ENCODE results near the gene FRAS1.

DNA sequence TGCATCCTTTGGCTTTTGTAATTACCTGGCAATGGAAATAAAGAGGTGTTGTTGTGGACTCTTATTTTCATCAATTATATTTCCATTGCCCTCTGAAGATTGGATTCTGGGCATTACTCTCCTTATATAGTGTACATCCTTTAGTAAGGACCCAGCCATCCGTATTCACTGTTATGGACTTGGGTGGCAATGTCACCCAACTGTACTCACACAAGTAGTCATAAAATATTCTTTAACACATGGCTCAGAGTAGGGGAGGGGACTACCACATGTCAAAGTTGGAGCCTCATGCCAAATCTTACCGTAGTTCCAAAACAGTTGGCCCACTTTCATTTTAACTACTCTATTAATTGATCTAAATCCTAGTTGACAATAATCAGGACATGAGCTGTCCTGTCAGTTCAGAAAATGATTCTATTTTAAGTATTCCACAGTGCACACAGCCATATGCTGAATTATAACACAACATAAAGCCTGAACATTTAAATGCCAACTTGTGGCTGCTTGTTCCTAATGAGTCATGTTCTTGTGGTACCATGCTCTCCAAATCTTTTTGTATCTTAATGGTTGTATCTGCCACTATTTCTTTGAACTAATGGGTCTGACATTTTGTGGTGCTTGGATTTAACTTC, 4.9 kb downstream of the FRAS1 start:
- TF ChIP-seq, protein P1, sequence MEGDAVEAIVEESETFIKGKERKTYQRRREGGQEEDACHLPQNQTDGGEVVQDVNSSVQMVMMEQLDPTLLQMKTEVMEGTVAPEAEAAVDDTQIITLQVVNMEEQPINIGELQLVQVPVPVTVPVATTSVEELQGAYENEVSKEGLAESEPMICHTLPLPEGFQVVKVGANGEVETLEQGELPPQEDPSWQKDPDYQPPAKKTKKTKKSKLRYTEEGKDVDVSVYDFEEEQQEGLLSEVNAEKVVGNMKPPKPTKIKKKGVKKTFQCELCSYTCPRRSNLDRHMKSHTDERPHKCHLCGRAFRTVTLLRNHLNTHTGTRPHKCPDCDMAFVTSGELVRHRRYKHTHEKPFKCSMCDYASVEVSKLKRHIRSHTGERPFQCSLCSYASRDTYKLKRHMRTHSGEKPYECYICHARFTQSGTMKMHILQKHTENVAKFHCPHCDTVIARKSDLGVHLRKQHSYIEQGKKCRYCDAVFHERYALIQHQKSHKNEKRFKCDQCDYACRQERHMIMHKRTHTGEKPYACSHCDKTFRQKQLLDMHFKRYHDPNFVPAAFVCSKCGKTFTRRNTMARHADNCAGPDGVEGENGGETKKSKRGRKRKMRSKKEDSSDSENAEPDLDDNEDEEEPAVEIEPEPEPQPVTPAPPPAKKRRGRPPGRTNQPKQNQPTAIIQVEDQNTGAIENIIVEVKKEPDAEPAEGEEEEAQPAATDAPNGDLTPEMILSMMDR (IDR thresholded peaks at IDR 0.05; ENCODE audit: insufficient read depth, low read depth, low read length): no peak
- TF ChIP-seq EZH2 (IDR thresholded peaks at IDR 0.05; ENCODE audit: insufficient read depth, low read length): no peak
